B cell (primary cell): ENCODE results near the gene CCDC85C. TPM values are rescaled to one million over a fixed set of nuclear protein-coding genes. Genes with fewer than 3 reads are reported as not detected.

Source experiments
- ATAC-seq: fragments of 200-7000 bp; cut with Tn5 transposase; one replicate; pipeline ENCODE4 v1.10.0; 2021; ENCODE audit warnings: low read depth, mild to moderate bottlenecking, moderate number of reproducible peaks, moderate library complexity
- CTCF ChIA-PET: fragments of 350-600 bp; sonication (Branson Sonifier 250); formaldehyde crosslinking; loops from one replicate; lab custom pipeline; 2021; ENCODE audit warnings: antibody characterized with exemption, inconsistent platforms; lab: Charles Lee
- POLR2A ChIA-PET: fragments of 350-600 bp; sonication (Branson Sonifier 250); formaldehyde crosslinking; loops from one replicate; lab custom pipeline; 2021; ENCODE audit warnings: antibody characterized with exemption; lab: Charles Lee
- DNase-seq: peaks from one replicate; pipeline ENCODE4 v3.0.0; 2013
- H2AFZ ChIP-seq: 2 replicates; pipeline ENCODE4 v1.6.1; 2012; ENCODE audit warnings: mild to moderate bottlenecking, low read depth, low read length; ENCODE audit not compliant: insufficient read depth, poor library complexity, severe bottlenecking
- H3K27ac ChIP-seq, 2 donors: 1 replicate in 1 of 2; 2 replicates in 1 of 2; pipeline ENCODE4 v1.5.1; 2012 to 2013; ENCODE audit warnings: low read length in 2 of 2, mild to moderate bottlenecking in 2 of 2, moderate library complexity in 1 of 2
- H3K27me3 ChIP-seq, 4 experiments: fragments of 200-600 bp in 1 of 4; sonication (generic) in 1 of 4; replicated peaks in 1 of 4; 1 replicate in 2 of 4; 2 replicates in 2 of 4; pipeline versions ENCODE4 v1.6.1 to v1.7.0; 2013 to 2016; ENCODE audit warnings: low read length in 3 of 4, mild to moderate bottlenecking in 2 of 4, mixed read lengths in 1 of 4, moderate library complexity in 1 of 4; ENCODE audit not compliant: insufficient read depth in 4 of 4, control insufficient read depth in 3 of 4; ENCODE audit errors: control extremely low read depth in 1 of 4
- H3K36me3 ChIP-seq, 2 experiments: replicated peaks in 1 of 2; 1 replicate in 1 of 2; 2 replicates in 1 of 2; pipeline versions ENCODE4 v1.6.1 to v1.7.1; 2013; ENCODE audit warnings: low read length in 1 of 2; ENCODE audit not compliant: insufficient read depth in 2 of 2, control insufficient read depth in 1 of 2; ENCODE audit errors: control extremely low read depth in 1 of 2, extremely low read depth in 1 of 2
- H3K4me1 ChIP-seq, 2 donors: fragments of 200-600 bp in 1 of 2; sonication (generic) in 1 of 2; 1 replicate in 1 of 2; 2 replicates in 1 of 2; pipeline versions ENCODE4 v1.5.1 to v1.6.1; 2013 to 2017; ENCODE audit warnings: low read length in 2 of 2; ENCODE audit not compliant: control insufficient read depth in 2 of 2, insufficient read depth in 2 of 2
- H3K4me2 ChIP-seq: replicated peaks from 2 replicates; pipeline ENCODE3; 2012; ENCODE audit warnings: mild to moderate bottlenecking, low read depth, low read length; ENCODE audit not compliant: poor library complexity, severe bottlenecking
- H3K4me3 ChIP-seq, 5 experiments: fragments of 200-600 bp in 1 of 5; sonication (generic) in 1 of 5; 1 replicate in 3 of 5; 2 replicates in 2 of 5; pipeline versions ENCODE4 v1.5.1 to v1.7.0; 2011 to 2016; ENCODE audit warnings: low read length in 4 of 5, mild to moderate bottlenecking in 4 of 5, low read depth in 2 of 5, control low read depth in 1 of 5, moderate library complexity in 1 of 5; ENCODE audit not compliant: insufficient read depth in 1 of 5; ENCODE audit errors: control extremely low read depth in 1 of 5, extremely low read depth in 1 of 5
- H3K79me2 ChIP-seq: fragments of 200-600 bp; sonication (generic); one replicate; pipeline ENCODE4 v1.6.0; 2016; ENCODE audit warnings: low read length; ENCODE audit not compliant: control insufficient read depth, insufficient read depth
- H3K9ac ChIP-seq: fragments of 200-600 bp; sonication (generic); 2 replicates; pipeline ENCODE4 v1.6.1; 2017; ENCODE audit warnings: mild to moderate bottlenecking, low read length, moderate library complexity
- H3K9me3 ChIP-seq, 3 donors: one replicate each; pipeline versions ENCODE4 v1.6.1 to v1.7.1; 2013; ENCODE audit warnings: low read length in 2 of 3; ENCODE audit not compliant: control insufficient read depth in 2 of 3, insufficient read depth in 1 of 3; ENCODE audit errors: control extremely low read depth in 1 of 3
- H4K20me1 ChIP-seq: 2 replicates; pipeline ENCODE4 v1.6.0; 2012; ENCODE audit warnings: mild to moderate bottlenecking, low read length; ENCODE audit not compliant: insufficient read depth, control insufficient read depth, poor library complexity, severe bottlenecking
- H3K27ac Mint-ChIP-seq: one replicate; pipeline ENCODE4 v1.8.0; 2021; ENCODE audit warnings: mixed read lengths
- H3K27me3 Mint-ChIP-seq: one replicate; pipeline ENCODE4 v1.8.0; 2021; ENCODE audit warnings: mixed read lengths
- H3K4me1 Mint-ChIP-seq: one replicate; pipeline ENCODE4 v1.8.0; 2021; ENCODE audit warnings: mixed read lengths
- H3K4me3 Mint-ChIP-seq: one replicate; pipeline ENCODE4 v1.8.0; 2021; ENCODE audit warnings: mixed read lengths
- H3K9me3 Mint-ChIP-seq: one replicate; pipeline ENCODE4 v1.8.0; 2022; ENCODE audit warnings: mixed read lengths; ENCODE audit not compliant: insufficient read depth
- EZH2 ChIP-seq: IDR thresholded peaks from 2 replicates; pipeline ENCODE4 v1.6.1; 2012; ENCODE audit warnings: borderline replicate concordance, low read depth, mild to moderate bottlenecking, moderate library complexity, low read length; ENCODE audit not compliant: insufficient read depth, poor library complexity, severe bottlenecking
- WGBS: methylation state at CpG from one replicate; pipeline ENCODE4 v1.1.5; 2013; ENCODE audit warnings: missing lambda C conversion rate; ENCODE audit not compliant: insufficient coverage; 5-methylcytosine and 5-hydroxymethylcytosine counted together
- intact Hi-C: fragments of 100-400 bp; cut with micrococcal nuclease; formaldehyde crosslinking; loops from one replicate; pipeline ENCODE4 v1.10.0; 2022
- polyA plus RNA-seq: library from polyadenylated mRNA; depleted of rRNA; stranded (reverse); fragments of >200 nt; gene quantifications from 2 replicates; pipeline ENCODE4 v1.2.3, GENCODE V29; 2012
- total RNA-seq, 2 donors: library from RNA; stranded (reverse); fragments of 120-200 nt in 1 of 2; gene quantifications; 1 replicate in 1 of 2; 2 replicates in 1 of 2; pipeline versions ENCODE4 v1.2.3 to v1.2.4, GENCODE V29; 2013 to 2022
- TF ChIP-seq, protein P1 (sequence below): fragments of 200-600 bp; IDR thresholded peaks from one replicate; pipeline ENCODE4 v1.8.0; 2022; ENCODE audit warnings: antibody characterized with exemption, mild to moderate bottlenecking

CCDC85C gene
- total and polyA plus RNA-seq, 2 donors (not counting 1 experiment from before 2014, with no cell fraction given) = 0.52 to 2.7 TPM

GRCh38 chr14:99481745-99482099 is 122.3 kb downstream of the CCDC85C start:
- Histone ChIP-seq H3K4me1 (peaks cover 24 to 27% of the 10 kb centered on the region in 2 donors), H3K9ac (peak overlapping the region; percentile 91), H3K27me3 (no peaks in the 10 kb centered on the region), H2AFZ (peak overlapping the region; percentile 83), H3K4me3 (peak overlapping the region; percentile 76 to 95 (median 90)), H3K79me2 (peaks cover 88% of the 10 kb centered on the region), H4K20me1 (peaks cover 45% of the 10 kb centered on the region), H3K27ac (peak overlapping the region; percentile 81 to 93), H3K9me3 (no peaks in the 10 kb centered on the region), H3K36me3 (peaks cover 0 to 2% of the 10 kb centered on the region in 2 experiments), H3K4me2 (peak overlapping the region; percentile 89)
- DNase-seq (no peak), ATAC-seq (no peak)
- WGBS = 0% methylated on average over 15 of the region's 17 CpGs
- TF ChIP-seq, protein P1, sequence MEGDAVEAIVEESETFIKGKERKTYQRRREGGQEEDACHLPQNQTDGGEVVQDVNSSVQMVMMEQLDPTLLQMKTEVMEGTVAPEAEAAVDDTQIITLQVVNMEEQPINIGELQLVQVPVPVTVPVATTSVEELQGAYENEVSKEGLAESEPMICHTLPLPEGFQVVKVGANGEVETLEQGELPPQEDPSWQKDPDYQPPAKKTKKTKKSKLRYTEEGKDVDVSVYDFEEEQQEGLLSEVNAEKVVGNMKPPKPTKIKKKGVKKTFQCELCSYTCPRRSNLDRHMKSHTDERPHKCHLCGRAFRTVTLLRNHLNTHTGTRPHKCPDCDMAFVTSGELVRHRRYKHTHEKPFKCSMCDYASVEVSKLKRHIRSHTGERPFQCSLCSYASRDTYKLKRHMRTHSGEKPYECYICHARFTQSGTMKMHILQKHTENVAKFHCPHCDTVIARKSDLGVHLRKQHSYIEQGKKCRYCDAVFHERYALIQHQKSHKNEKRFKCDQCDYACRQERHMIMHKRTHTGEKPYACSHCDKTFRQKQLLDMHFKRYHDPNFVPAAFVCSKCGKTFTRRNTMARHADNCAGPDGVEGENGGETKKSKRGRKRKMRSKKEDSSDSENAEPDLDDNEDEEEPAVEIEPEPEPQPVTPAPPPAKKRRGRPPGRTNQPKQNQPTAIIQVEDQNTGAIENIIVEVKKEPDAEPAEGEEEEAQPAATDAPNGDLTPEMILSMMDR = no peak
- no peak for TF ChIP-seq EZH2
- peak overlapping the region; percentile 94 for H3K27ac Mint-ChIP-seq
- ChIA-PET CTCF (no interaction called here), POLR2A (interaction anchor here (0.6 to 1.0 kb wide), 2 partner anchors 123 to 525 kb away, joined by 5 to 9 read pairs; partner anchors contain the start of gene CCDC85C)
- intact Hi-C loops = no loop called here
- H3K27me3 Mint-ChIP-seq = no peaks in the 10 kb centered on the region
- no peaks in the 10 kb centered on the region for H3K9me3 Mint-ChIP-seq
- H3K4me1 Mint-ChIP-seq = peaks cover 58% of the 10 kb centered on the region
- peak overlapping the region; percentile 97 for H3K4me3 Mint-ChIP-seq

DNA sequence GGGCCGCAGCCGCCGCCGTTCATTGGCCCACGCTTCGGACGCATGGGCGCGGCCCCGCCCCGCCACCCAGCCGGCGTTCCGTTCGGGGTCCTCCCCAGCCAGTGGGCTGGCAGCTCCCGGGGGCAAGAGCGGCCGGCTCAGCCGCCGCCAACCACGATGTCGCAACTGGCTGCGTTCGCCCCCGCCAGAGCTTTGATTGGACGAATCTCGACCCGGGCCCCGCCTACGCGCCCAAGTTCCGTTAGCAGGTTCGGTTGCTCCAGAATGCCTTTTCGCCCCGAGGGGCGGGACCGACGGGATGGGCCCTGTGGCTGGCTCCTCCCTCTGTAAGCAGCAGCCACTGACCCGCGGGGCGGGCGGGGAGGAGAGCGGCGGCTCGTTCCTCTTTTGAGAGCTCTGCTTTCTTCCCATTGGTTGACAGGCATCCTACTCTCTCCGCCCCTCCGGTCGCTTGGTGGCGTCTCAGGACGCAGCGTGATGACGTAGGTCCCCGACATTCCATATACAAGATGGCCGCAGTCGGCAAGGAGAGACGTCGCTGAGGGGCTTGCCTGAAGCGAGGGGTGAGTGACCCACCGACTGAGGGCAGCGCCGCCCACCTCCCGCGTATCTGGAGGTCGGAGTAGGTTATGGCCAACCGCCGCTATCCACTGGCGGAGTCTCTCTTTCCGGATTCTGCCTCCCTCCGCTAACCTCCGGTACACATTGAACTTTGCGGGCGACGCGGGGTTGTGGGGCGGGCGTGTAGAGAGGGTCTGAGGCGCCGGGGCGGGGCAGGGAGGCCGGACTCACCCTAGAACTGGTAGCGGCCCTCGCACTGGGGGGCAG is 122.9 kb downstream of the CCDC85C start, which contains the start of gene CCNK:
Gene CCNK (plus strand): TSS at position 493 of the 828 bp plus-strand sequence. CDS start 11,269 bp downstream, outside the sequence.
- WGBS = under 1% methylated on average over 75 of the region's 82 CpGs
- H3K4me2 ChIP-seq = peak within 1 kb of the TSS; percentile 89

More for the DNA sequence above, 122.9 kb downstream of the CCDC85C start, which contains the start of gene CCNK:
- Mint-ChIP-seq H3K9me3 (no peaks in the 10 kb centered on the region), H3K4me1 (peaks cover 52% of the 10 kb centered on the region), H3K27ac (peak within 1 kb of the TSS; percentile 94), H3K27me3 (no peaks in the 10 kb centered on the region), H3K4me3 (peak within 1 kb of the TSS; percentile 97)
- TF ChIP-seq EZH2 = no peak
- TF ChIP-seq, protein P1 = no peak
- Histone ChIP-seq H3K4me3 (peak within 1 kb of the TSS; percentile 76 to 95 (median 90)), H3K9ac (peak within 1 kb of the TSS; percentile 91), H3K27ac (peak within 1 kb of the TSS; percentile 81 to 93), H3K9me3 (no peaks in the 10 kb centered on the region), H4K20me1 (peaks cover 41% of the 10 kb centered on the region), H3K79me2 (peaks cover 88% of the 10 kb centered on the region), H2AFZ (peak within 1 kb of the TSS; percentile 83), H3K4me1 (peaks cover 24 to 26% of the 10 kb centered on the region in 2 donors), H3K27me3 (no peaks in the 10 kb centered on the region), H3K36me3 (no peaks in the 10 kb centered on the region)
- ATAC-seq (peak; percentile 83), DNase-seq (peak; percentile 100)
- ChIA-PET CTCF (interaction anchor here (0.9 to 1.3 kb wide), 3 partner anchors 24 to 203 kb away, joined by 3 to 4 read pairs (median 4); partner anchors contain the start of gene CYP46A1), POLR2A (interaction anchor here (0.5 to 1.2 kb wide), 4 partner anchors 124 to 525 kb away, joined by 5 to 9 read pairs (median 6); partner anchors contain the start of genes CCDC85C and CYP46A1)
- intact Hi-C loops = no loop called here
